SKM-1 (cell line): Measurements from ENCODE around the gene PSPC1.
"Not testable (repeated sequence)": the region's sequence is repeated elsewhere in the genome, so short reads cannot be mapped to it uniquely, and the experiment has no call there.

ENCODE experiments used
- DNase-seq: peaks from one replicate; lab custom pipeline; 2025; ENCODE audit not compliant: unreplicated experiment; lab: John Stamatoyannopoulos, UW

Gene PSPC1, protein sequence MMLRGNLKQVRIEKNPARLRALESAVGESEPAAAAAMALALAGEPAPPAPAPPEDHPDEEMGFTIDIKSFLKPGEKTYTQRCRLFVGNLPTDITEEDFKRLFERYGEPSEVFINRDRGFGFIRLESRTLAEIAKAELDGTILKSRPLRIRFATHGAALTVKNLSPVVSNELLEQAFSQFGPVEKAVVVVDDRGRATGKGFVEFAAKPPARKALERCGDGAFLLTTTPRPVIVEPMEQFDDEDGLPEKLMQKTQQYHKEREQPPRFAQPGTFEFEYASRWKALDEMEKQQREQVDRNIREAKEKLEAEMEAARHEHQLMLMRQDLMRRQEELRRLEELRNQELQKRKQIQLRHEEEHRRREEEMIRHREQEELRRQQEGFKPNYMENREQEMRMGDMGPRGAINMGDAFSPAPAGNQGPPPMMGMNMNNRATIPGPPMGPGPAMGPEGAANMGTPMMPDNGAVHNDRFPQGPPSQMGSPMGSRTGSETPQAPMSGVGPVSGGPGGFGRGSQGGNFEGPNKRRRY

DNA sequence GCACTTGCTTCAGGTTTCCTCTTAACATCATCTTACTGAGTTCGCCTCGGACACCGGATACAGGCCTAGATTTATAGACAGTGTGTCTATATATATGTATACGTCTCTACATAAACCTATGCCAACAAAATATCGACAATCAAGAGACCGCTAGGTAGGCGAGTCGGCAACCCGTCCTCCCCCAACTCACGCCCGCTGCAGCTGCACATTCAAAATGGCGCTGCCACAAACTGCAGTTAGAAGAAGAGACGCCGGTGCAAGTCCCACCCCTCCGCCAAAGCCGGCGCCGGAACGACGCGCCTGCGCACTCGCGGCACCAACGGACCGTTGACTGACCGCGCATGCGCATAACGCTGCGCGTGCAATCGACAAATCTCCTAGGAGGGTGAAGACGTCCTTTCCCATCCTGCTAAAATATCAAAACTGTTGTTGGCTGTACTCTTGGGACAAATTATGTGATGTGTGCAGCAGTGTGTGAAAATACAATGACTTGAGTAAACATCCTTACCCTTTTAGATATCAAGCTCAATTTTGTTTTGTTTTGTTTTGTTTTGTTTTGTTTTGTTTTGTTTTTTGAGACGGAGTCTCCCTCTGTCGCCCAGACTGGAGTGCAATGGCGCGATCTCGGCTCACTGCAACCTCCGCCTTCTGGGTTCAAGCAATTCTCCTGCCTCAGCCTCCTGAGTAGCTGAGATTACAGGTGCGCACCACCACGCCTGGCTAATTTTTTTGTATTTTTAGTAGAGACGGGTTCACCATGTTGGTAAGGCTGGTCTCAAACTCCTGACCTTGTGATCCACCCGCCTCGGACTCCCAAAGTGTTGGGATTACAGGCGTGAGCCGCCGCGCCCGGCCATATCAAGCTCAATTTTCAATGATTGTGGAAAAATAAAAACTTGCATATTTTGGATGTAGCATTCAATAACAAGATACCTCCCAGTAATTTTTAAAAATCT is at the start of gene PSPC1:
Gene PSPC1 (minus strand): TSS at position 219 of the 956 bp plus-strand sequence. CDS start 188 bp downstream, at position 31.
- DNase-seq, result peak; percentile 92

DNA sequence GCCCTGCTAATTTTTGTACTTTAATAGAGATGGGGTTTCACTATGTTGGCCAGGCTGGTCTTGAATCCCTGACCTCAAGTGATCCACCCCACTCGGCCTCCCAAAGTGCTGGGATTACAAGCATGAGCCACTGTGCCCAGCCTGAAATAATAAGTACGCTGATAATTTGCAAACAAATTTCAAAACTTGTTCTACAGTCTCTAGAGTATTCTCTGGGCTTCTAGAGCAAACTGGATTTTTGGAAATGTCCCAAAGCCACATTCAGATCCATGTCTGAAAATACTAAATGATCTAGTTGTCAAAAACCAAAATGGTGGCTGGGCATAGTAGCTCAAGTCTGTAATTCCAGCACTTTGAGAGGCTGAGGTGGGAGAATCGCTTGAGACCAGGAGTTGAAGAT is 39.9 kb upstream of the PSPC1 start:
- DNase-seq, result no peak

DNA sequence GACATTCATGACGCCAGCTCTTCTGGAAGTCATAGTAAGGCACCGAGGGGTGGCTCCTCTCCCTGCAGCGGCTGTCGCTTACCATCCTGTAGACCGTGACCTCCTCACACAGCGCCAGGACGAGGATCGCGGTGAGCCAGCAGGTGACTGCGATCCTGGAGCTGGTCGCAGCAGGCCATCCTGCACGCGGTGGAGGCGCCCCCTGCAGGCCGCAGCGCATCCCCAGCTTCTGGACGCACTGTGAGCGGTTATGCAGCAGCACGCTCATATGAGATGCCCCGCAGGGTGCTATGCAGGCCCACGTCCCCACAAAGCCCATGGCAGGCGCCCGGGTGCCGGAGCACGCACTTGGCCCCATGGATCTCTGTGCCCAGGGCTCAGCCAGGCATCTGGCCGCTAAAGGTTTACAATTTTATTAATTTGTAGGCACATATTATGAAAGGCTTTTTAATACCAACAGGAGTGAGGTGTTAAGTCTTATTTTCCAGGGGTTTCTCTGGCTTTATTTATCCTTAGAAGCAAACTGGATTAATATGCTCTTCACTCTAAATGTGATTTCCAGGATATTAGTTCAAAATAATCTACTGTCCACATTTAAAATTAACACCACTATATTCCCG is 35.6 kb upstream of the PSPC1 start:
- no peak for DNase-seq

DNA sequence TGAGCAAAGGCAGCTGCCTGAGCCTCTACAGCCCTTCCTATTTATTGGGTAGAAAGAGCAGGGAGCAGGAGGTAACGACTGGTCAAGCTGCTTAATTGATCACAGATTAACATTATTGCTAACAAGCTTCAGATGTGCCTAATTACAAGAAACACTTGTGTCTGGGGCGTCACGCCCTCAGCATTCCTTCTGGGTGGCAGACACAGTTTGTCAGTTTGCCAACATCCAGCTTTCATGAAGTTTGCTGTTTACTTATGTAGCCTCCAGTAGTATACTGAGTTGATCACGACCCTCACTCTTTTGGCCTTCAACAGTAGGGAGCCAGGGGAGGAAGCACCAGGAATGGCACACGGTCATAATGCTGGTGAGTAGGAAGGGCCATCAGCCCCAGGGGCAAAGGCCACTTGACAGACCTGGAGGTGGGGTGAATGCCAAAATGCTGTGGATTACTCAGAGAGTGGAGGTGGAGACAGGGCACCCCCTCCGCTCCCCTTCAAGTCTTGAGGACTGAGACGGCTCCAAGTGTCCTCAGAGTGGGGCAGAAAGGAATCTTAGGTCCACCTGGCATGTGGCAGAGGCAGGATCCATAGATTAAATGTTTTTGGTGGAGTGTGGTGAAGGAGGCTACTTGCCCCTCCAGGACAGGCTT is 34.9 kb upstream of the PSPC1 start:
- DNase-seq, result no peak

DNA sequence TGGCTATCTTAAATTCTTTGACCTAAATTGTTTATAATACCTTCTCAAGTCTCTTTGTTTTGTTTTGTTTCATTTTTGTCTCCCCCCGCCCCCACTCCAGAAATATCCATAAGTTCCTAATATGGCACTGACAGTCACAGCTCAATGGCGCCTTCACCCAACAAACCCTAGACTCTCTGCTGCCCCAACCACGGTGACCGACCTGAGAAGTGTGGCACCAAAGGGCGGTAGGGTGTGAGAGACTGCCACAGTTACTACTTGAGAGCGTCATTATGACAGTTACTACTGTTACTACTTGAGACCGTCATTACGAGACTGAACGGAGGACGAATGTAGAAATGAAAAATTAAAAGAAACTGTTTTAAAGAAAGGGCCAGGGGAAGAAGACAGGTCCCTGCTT is 34.4 kb upstream of the PSPC1 start:
- no peak for DNase-seq

DNA sequence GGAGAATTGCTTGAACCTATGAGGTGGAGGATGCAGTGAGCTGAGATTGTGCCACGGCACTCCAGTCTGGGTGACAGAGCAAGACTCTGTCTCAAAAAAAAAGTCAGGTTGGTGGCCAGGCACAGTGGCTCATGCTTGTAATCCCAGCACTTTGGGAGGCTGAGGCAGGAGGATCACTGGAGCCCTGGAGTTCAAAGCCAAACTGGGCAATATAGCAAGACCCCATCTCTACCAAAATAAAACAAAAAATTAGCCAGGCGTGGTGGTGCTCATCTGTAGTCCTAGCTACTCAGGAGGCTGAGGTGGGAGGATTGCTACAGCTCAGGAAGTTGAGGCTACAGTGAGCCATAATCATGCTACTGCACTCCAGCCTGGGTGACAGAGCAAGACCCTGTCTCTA is 33.1 kb upstream of the PSPC1 start:
- not testable (repeated sequence) for DNase-seq

DNA sequence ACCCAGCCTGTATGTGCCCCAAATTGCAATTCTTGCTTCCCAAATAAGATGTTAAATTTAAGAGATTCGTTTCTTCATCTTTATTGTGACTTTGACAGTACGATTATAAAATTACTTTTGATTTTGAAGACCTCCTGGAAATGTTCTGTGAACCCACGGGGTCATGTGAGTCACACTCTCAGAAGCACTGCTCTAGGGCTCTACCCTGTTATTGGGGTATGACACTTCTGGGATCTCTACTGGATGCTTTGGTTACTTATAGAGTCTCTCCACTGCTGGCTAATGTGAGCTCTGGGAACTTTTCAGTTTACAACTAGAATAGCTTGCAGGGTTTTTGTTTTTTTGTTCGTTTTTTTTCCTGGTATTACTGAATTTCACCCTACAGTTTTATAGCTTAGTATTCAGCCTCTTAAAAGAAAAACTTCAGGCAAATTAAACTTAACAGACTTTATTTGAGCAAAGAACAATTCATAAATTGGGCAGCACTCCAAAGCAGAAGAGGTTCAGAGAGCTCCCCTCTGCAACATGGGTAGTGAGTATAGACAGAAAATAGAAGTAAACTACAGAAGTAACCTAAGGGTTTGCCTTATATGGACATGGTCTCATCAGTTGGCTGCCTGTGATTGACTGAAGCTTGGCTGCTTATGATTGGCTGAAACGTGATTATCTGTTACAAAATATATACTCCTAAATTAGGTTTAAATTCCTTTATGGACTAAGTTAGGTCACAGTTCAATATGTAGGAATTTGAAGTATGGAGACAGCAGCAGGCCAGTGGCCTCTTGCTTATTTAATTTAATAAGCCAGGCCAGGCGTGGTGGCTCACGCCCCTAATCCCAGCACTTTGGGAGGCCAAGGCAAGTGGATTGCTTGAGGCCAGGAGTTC is 28.5 kb upstream of the PSPC1 start:
- no peak for DNase-seq

DNA sequence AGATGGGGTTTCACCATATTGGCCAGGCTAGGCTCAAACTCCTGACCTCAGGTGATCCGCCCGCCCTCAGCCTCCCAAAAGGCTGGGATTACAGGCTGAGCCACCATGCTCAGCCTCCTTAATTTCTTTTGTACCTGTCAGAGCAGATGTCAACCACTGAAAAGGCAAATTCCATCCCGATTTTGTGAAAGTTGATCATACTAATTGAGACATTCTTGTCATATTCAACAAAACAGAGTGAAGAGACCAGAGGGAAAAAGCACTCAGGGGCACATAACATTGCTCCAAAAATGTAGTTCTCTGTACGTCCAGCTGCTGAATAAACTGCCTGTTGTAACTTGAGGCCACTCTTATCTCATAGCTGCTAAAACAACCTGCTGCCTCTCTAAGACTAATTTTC is 27.4 kb upstream of the PSPC1 start:
- DNase-seq, result no peak

DNA sequence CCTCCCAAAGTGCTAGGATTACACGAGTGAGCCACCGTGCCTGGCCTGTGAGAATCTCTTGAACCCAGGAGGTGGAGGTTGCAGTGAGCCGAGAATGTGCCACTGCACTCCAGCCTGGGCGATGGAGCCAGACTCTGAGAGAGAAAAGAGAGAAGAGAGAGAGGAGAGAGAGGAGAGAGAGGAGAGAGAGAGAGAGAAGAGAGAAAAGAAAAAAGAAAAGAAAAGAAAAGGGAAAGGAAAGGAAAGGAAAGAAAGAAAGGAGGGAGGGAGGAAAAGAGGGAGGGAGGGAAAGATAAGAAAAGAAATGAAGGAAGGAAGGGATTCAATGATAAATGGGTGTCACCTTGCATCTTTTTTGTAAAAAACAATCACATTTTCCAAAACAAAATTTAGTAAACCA is 23.0 kb upstream of the PSPC1 start:
- no peak for DNase-seq

DNA sequence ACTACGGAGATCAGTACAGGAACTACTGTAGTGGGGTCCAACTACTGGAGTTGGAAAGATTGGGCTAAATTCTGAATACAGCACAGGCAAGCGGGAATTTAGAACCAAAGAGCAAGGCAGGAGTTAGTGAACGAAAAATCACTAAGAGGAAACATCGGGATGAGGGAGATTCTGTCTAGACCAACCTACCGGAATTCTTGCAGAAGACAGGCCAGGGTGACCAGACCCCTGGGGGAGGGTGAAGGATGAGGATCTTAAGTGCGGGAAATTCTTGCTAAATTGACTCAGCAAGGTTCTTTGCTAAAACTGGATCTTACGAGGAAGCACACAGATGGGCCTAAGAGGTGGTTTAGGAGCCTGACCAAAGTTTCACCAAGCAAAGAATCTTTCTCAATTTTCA is 13.2 kb upstream of the PSPC1 start:
- DNase-seq, result no peak

DNA sequence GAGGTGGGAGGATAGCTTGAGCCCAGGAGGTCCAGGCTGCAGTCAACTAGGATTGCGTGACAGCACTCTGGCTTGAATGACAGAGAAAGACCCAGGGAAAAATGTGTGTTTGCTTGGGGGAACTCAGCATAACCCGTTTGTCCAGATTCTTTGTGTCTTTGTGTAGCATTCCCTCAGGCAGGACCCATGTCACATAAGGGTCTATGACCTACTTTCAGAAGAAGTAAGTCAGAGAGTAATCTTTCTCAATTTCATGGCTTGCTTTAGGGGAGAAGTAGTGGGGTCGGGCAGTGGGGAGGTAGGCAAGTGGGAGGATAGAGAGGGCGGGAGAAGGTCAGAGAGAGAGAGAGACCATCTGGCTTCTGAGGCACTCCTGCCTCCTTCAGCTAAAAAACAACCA is 11.9 kb upstream of the PSPC1 start:
- DNase-seq, result no peak

DNA sequence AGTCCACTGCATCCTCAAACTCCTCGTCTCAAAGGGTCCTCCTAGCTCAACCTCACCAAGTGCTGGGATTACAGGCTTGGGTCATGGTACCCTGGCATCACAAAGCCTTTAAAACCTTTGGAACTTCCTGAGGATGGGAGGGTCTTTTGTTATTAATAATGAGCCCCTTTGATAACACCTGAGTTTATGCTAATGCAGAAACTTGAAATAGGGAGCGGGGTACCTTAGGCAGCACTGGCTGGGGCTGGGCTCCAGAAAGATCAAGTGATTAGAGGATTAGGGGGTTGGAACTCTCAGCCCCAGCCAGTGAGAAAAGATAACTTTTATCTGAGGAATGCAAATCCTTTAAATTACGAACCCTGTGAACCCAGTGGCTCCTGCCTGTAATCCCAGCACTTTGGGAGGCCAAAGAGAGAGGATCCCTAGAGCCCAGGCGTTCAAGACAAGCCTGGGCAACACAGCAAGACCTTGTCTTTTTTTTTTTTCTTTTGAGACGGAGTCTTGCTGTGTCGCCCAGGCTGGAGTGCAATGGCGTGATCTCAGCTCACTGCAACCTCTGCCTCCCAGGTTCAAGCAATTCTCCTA is 9.3 kb upstream of the PSPC1 start:
- DNase-seq, result no peak

DNA sequence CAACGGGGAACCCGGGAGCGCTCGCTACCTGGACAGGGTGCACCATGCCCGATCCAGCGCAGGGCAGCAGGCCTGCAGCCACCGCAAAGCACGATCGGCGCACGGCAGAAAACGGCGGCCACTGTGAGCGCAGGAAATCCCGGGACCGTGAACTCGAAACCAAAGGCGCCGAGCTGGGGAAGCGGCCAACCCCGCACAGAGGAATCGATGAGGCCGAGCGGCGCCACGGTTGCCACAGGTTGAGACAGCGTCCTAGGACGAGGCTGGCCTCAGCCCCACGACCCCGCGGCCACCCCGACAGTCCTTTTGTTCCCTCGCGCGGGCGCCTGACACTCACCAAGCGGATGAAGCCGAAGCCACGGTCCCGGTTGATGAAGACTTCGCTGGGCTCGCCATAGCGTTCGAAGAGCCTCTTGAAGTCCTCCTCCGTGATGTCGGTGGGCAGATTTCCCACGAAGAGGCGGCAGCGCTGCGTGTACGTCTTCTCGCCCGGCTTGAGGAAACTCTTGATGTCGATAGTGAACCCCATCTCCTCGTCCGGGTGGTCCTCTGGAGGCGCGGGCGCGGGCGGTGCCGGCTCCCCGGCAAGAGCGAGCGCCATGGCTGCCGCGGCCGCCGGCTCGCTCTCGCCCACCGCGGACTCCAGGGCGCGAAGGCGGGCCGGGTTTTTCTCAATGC is 557 bp downstream of the PSPC1 start:
- no peak for DNase-seq

DNA sequence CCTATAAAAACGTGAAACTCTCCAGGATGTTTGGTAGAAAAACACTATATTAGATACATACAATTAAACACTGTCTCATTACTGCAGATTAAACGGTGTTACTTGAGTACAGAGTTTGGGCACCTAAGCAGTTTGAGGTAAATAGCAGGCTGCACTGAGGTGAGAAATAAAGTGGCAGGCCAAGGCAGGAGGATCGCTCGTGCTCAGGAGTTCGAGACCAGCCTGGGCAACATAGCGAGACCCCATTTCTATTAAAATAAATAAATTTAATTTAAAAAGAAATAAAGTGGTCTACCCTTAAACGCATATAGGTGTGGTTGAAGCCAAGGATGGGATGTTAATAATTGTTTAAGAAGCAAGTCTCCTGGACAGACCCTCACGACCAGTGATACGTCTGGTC is 1.2 kb downstream of the PSPC1 start:
- DNase-seq, result no peak

DNA sequence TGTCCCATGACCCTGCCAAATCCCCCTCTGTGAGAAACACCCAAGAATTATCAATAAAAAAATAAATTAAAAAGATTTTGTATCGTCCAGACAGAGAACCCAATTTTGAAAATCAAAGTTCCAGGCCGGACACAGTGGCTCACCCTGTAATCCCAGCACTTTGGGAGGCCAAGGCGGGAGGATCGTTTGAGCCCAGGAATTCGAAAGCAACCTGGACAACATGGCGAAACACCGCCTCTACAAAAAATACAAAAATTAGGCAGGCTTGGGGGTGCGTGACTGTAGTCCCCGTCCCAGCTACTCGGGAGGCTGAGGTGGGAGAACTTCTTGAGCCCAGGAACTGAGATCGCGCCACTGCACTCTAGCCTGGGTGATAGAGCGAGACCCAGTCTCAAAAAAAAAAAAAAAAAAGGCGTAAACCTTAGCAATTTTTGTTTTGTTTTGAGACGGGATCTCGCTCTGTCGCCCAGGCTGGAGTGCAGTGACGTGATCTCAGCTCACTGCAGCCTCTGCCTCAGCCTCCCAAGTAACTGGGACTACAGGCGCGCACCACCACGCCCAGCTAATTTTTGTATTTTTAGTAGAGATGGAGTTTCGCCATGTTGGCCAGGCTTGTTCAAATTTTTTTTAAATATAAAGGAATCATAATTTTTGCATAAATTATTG is 1.9 kb downstream of the PSPC1 start:
- DNase-seq, result not testable (repeated sequence)

DNA sequence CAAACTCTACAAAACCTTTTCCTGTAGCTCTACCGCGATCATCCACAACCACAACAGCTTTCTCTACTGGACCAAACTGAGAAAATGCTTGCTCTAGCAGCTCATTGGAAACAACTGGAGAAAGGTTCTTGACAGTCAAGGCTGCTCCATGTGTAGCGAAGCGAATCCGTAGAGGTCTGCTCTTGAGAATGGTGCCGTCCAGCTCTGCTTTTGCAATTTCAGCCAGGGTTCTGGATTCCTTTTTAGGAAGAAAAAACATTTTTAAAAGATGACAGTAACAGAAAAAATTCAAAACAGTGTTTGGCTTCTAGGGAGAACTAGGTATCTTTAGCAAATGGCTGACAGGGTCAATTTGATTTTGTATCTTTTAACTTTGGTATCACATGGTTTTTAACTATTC is 10.4 kb downstream of the PSPC1 start:
- no peak for DNase-seq

DNA sequence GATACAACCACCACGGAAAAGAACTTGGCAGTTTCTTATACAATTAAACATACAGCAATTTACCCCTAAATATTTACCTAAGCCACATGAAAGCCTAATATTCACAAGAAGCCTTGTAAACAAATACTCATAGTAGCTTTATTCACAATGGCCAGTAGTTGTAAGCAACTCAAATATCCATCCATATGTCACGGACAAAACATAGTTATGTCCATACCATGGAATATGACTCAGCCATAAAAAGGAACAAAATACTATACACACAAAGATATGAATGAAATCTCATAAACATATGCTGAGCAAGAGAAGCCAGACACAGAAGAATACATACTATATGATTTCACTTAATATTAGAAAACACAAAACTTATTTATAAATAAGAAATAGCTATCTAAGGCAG is 12.9 kb downstream of the PSPC1 start:
- DNase-seq, result no peak

DNA sequence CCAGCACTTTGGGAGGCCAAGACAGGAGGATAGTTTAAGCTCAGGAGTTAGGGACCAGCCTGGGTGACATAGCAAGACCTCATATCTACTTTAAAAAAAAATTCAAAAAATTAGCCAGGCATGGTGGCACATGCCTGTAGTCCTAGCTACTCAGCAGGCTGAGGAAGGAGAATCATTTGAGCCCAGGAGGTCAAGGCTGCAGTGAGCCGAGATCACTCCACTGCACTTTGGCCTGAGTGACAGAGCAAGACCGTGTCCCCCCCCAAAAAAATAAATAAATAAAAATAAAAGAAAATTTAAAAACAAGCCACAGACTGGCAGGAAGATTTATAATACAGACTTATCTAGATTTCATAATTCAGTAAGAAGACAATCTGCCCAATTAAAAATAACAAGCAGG is 14.8 kb downstream of the PSPC1 start:
- no peak for DNase-seq
